GM18870 (cell line): ENCODE measurements around the gene CORO2A.
"Not testable (repeated sequence)": the region's sequence is repeated elsewhere in the genome, so short reads cannot be mapped to it uniquely, and the experiment has no call there.

Experiments
- ATAC-seq: cut with Tn5 transposase; IDR thresholded peaks from one replicate; pipeline ENCODE4 v1.9.1; 2021; ENCODE audit warnings: moderate library complexity; ENCODE audit not compliant: unreplicated experiment

Gene CORO2A

DNA sequence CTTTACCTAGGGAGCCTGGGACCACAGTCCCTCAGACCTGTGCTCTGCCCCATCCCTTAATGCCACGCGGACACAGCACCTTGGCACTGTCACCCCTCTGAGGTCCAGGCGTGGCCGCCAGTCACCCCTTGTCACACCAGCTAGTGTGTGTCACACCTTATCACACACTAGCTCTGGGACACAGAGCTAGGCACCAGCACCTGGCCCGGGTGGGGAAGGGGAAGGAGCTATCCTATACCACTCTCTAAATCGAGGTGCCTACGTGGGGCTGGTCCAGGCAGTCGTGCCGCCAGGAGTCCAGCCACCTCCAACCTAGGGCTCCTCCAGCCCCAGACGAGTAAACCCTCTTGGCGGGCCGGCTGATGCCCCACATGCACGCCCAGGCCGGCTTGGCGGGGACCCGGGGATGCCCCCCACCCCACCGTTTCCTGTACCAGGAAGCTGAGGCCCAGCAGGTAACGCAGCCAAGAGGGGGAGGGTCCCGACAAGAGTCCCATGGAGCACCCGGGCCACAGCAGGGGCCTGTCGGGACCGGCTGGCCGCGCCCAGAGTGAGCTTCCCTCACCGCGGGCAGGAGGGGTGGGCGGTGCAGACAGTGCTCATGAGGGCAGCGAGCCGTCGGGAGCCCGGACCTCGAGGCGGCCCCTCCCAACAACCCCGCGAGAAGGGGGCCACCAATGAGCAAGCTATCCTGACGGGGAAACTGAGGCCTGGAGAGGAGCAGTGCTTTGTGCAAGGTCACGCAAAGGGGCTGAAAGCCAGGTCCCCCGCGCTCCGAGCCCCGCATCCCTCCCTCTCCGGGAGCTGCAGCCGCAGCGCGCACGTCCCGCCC lies 550 bp downstream of the CORO2A start:
- no peak for ATAC-seq

GRCh38 chr9:98191181-98191608 lies 1.2 kb downstream of the CORO2A start:
- ATAC-seq: no peak

DNA sequence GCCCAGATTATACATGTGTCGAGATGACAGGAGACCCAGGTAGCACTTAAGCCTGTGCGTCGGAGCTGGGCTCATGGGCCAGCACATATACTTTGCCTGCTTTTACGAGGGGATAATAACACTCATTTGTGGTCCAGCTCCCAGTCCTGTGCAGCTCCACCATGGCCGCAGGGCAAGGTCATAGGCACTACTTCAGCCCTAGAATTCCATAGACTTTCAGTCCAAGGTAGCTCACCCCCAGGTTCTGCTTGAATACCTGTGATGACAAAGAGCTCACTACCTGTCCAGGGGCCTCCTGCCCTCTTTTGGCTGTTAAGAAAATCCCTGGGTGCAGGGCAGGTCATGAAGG lies 1.7 kb downstream of the CORO2A start:
- ATAC-seq: no peak

- no peak for ATAC-seq
These were observed 3.0 kb downstream of the CORO2A start for GRCh38 chr9:98189412-98189811.

DNA sequence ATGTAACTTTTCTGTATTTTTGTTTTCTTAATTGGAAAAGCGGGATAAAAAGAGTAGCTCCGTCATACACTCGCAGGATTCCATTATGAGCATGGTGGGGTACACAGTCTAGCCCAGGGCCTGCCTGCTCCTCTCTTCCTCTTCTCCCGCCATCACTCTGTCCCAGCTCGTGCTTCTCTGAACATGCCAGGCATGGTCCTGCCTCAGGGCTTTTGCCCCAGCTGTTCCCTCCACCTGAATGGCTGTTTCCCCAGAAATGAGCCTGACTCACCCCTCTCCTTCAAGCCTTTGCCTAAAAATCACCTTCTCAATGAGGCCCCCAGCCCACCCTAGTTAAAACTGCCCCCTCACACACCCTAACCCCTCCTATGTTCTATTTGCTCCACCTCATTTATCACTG lies 4.5 kb downstream of the CORO2A start:
- no peak for ATAC-seq

DNA sequence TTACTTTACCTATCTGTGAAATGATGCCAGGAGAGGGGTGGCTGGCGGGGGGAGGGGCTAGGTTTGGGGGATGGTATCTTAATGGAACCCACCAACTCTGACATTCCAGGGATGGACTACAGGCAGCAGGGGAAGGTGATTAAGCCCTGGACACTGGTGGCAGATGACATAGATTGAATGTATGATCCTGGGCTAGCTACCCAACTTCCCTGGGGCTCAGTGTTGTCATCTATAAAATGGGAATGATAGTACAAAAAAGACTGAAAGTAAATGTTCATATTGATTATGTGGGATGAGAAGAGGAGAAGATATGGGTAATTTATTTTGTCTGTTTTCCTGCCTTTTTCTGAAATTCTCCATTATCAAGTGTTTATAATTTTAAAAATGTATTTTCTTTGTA lies 6.2 kb downstream of the CORO2A start:
- no peak for ATAC-seq

GRCh38 chr9:98185611-98186171 lies 6.7 kb downstream of the CORO2A start:
- ATAC-seq: no peak

- no peak for ATAC-seq
These were observed 7.3 kb downstream of the CORO2A start for GRCh38 chr9:98185021-98185567.

DNA sequence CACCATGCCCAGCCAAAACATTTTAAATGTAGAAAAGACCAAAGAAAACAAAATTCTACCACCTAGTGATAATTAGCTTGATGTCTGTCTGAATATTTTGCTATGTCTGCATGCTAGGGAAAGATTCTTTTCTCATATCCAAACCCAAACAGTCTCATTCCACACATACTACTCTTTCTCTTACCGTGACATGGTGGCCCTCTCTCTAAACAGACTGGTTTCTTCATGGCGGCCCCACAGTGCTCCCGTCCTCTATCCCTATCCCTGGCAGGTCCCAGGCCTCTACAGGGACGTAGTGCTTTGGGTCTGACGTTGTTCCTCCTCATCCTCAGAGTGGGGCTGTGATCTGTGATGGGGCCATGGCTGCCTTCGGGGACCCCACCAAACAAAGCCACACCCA lies 8.1 kb downstream of the CORO2A start:
- ATAC-seq: no peak

- no peak for ATAC-seq
These were observed 9.4 kb downstream of the CORO2A start for GRCh38 chr9:98182889-98183599.

DNA sequence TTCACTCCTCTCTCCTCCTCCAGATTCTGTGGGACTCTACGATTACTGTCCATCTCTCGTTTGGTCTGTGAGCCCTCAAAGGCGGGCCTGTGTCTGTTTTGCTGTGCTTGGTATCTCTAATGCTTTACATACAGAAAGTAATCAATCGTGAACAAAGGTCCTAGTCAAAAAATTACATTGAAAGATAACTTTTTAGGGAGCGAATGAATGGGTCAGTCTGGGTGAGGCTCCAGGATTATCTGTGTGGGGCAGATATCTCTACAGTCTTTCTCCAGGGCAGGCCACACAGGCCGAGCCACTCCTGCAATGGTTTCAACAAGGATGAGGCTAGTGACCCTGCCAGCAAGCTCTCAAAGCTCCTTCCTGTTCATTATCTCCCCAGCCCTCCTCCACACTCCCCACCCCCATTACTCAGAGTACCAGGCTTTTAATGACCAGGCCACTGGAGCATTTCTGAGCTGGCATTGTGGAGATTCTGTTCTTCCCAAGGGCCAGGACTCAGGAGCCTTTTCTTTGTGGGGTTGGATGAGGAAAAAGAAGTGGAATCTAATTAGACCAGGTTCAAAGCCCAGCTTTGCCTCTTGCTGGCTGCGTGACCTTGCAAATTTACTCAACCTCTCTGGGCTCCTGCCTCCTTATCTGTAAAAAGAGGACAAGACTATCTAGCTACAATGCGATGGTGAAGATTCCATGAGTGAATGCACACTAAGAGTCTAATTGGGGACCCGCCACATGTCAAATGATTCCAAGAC lies 10.2 kb downstream of the CORO2A start:
- ATAC-seq: no peak

DNA sequence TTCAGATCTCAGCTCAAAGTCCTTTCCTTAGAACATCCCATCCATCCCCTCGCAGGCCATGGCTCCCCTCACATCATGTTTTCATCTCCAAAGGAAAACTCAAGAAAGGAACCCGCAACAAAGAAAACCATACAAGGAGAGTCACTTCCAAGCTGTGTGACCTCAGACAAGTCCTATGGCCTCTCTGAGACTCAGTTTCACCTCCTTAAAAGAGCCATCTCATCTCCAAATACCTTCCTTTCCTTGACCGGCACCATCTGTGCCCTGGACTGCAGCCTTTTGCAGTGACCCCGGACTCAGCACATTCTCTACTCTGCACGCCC lies 10.7 kb downstream of the CORO2A start:
- no peak for ATAC-seq

GRCh38 chr9:98180996-98181395 lies 11.4 kb downstream of the CORO2A start:
- ATAC-seq: no peak

GRCh38 chr9:98178874-98179850 lies 13.3 kb downstream of the CORO2A start:
- no peak for ATAC-seq

GRCh38 chr9:98176391-98177259 lies 15.8 kb downstream of the CORO2A start:
- ATAC-seq: no peak

- no peak for ATAC-seq
These were observed 16.7 kb downstream of the CORO2A start for GRCh38 chr9:98175762-98176161.

- ATAC-seq: no peak
These were observed 17.3 kb downstream of the CORO2A start for GRCh38 chr9:98175028-98175569.

DNA sequence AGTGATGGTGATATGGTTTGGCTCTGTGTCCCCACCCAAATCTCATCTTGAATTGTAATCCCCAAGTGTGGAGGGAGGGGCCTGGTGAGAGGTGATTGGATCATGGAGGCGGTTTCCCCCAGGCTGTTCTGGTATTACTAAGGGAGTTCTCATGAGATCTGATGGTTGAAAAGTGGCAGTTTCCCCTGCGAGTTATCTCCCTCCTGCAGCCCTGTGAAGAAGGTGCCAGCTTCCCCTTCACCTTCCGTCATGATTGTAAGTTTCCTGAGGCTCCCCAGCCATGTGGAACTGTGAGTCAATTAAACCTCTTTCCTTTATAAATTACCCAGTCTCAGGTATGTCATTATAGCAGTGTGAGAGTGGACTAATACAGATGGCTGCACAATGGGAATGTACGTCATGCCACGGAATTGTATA lies 17.9 kb downstream of the CORO2A start:
- not testable (repeated sequence) for ATAC-seq

GRCh38 chr9:98173181-98173580 lies 19.3 kb downstream of the CORO2A start:
- no peak for ATAC-seq
